Measurements from ENCODE around the gene DDHD1.
"Not testable (repeated sequence)": the region's sequence is repeated elsewhere in the genome, so short reads cannot be mapped to it uniquely, and the experiment has no call there.

The DDHD1 gene

GRCh38 chr14:53152184-53152886 lies 788 bp downstream of the DDHD1 start:
- DNase-seq (ENCODE audit: low spot score) = peak; percentile 69

- peak; percentile 78 for DNase-seq (ENCODE audit: low spot score)
Measured at GRCh38 chr14:53151523-53152183, 1.5 kb downstream of the DDHD1 start.

- DNase-seq (ENCODE audit: low spot score) = no peak
Measured at GRCh38 chr14:53149668-53150316, 3.3 kb downstream of the DDHD1 start.

- DNase-seq (ENCODE audit: low spot score) = no peak
Measured at GRCh38 chr14:53148671-53149070, 4.5 kb downstream of the DDHD1 start.

- DNase-seq (ENCODE audit: low spot score) = no peak
Measured at GRCh38 chr14:53147893-53148292, 5.2 kb downstream of the DDHD1 start.

GRCh38 chr14:53147208-53147607 lies 5.9 kb downstream of the DDHD1 start:
- DNase-seq (ENCODE audit: low spot score) = no peak

GRCh38 chr14:53146739-53147138 lies 6.4 kb downstream of the DDHD1 start:
- DNase-seq (ENCODE audit: low spot score) = no peak

- DNase-seq (ENCODE audit: low spot score) = no peak
Measured at GRCh38 chr14:53144244-53144643, 8.9 kb downstream of the DDHD1 start.

GRCh38 chr14:53140585-53140984 lies 12.5 kb downstream of the DDHD1 start:
- no peak for DNase-seq (ENCODE audit: low spot score)

GRCh38 chr14:53137568-53138203 lies 15.4 kb downstream of the DDHD1 start:
- DNase-seq (ENCODE audit: low spot score) = no peak

- not testable (repeated sequence) for DNase-seq (ENCODE audit: low spot score)
Measured at GRCh38 chr14:53130491-53130890, 22.6 kb downstream of the DDHD1 start.

- no peak for DNase-seq (ENCODE audit: low spot score)
Measured at GRCh38 chr14:53128303-53129028, 24.7 kb downstream of the DDHD1 start.

- DNase-seq (ENCODE audit: low spot score) = no peak
Measured at GRCh38 chr14:53127832-53128231, 25.3 kb downstream of the DDHD1 start.

GRCh38 chr14:53127151-53127550 lies 26.0 kb downstream of the DDHD1 start:
- no peak for DNase-seq (ENCODE audit: low spot score)

- no peak for DNase-seq (ENCODE audit: low spot score)
Measured at GRCh38 chr14:53126731-53127130, 26.4 kb downstream of the DDHD1 start.

- no peak for DNase-seq (ENCODE audit: low spot score)
Measured at GRCh38 chr14:53124786-53125185, 28.3 kb downstream of the DDHD1 start.

- not testable (repeated sequence) for DNase-seq (ENCODE audit: low spot score)
Measured at GRCh38 chr14:53121419-53121818, 31.7 kb downstream of the DDHD1 start.

- not testable (repeated sequence) for DNase-seq (ENCODE audit: low spot score)
Measured at GRCh38 chr14:53117479-53117878, 35.6 kb downstream of the DDHD1 start.

- DNase-seq (ENCODE audit: low spot score) = no peak
Measured at GRCh38 chr14:53113989-53114388, 39.1 kb downstream of the DDHD1 start.

GRCh38 chr14:53110096-53110495 lies 43.0 kb downstream of the DDHD1 start:
- DNase-seq (ENCODE audit: low spot score) = no peak

GRCh38 chr14:53109105-53110041 lies 43.8 kb downstream of the DDHD1 start:
- DNase-seq (ENCODE audit: low spot score) = no peak
